Lower leg skin (tissue), 4 donors: ENCODE results near the gene C9orf78. TPM values are rescaled to one million over a fixed set of nuclear protein-coding genes. Genes with fewer than 3 reads are reported as not detected.

ENCODE experiments used
- DNase-seq, 2 donors: peaks; one replicate each; pipeline ENCODE4 v3.0.0-alpha.2; 2019; ENCODE audit warnings: low spot score in 2 of 2
- H3K4me3 ChIP-seq: fragments of 200-600 bp; sonication (generic); 2 replicates; pipeline ENCODE4 v1.5.1; 2017; ENCODE audit warnings: mild to moderate bottlenecking, low read depth; ENCODE audit not compliant: poor library complexity, severe bottlenecking
- POLR2A ChIP-seq, 2 donors: fragments of 450-650 bp; IDR thresholded peaks; one replicate each; pipeline ENCODE4 v1.6.1; 2016 to 2017; ENCODE audit warnings: antibody characterized with exemption in 2 of 2, mild to moderate bottlenecking in 1 of 2, moderate library complexity in 1 of 2
- WGBS, 2 donors: methylation state at CpG; one replicate each; pipeline ENCODE4 v1.1.5; 2018; 5-methylcytosine and 5-hydroxymethylcytosine counted together
- intact Hi-C: fragments of 100-400 bp; cut with DNase I; formaldehyde crosslinking; loops from one replicate; pipeline ENCODE4 v1.15.0; 2023; ENCODE audit warnings: low total_unique reads
- total RNA-seq, 4 donors: library from RNA; depleted of rRNA; stranded (reverse); fragments of >200 nt; gene quantifications; one replicate each; pipeline ENCODE4 v1.1.0, GENCODE V29; 2016
- TF ChIP-seq, protein P1 (sequence below), 3 donors: fragments of 450-650 bp; IDR thresholded peaks; one replicate each; pipeline ENCODE4 v1.5.1; 2016; ENCODE audit warnings: antibody characterized with exemption in 3 of 3, mild to moderate bottlenecking in 3 of 3, moderate library complexity in 2 of 3

The C9orf78 gene
- total RNA-seq, 4 donors from 2014 or later: 56.3 to 105 (median 61.3) TPM

DNA sequence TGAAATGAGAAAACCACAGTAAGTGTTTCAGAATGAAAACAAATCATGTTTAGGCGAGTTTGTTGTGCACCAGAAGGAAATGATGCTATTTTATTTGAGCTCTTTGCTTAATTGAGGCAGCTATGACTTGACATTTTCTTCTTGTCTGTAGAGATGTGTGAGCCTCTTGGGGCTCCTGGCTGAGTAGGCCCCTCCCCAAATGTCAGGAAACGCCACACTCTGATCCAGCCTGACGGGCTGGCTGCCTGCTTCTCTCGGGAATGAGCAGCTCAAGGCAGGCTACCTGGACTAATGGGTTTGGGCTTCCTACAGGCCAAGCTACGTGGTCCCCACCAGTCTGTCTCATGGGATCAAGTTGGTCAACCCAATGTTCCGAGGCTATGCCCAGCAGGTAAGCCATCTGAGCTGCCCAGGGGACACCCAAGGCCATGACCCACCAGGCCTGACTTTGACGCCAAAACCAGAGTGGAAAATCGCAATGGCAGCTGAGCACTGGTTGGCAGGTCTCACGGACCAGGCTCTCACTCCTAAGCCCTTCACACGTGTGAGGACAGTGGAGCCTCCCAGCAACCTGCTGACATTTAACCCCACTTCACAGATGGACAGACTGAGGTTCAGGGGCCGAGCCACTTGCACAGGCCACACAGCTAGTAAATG, 30.0 kb upstream of the C9orf78 start:
- no peak for TF ChIP-seq POLR2A (IDR thresholded peaks at IDR 0.05)
- TF ChIP-seq, protein P1, sequence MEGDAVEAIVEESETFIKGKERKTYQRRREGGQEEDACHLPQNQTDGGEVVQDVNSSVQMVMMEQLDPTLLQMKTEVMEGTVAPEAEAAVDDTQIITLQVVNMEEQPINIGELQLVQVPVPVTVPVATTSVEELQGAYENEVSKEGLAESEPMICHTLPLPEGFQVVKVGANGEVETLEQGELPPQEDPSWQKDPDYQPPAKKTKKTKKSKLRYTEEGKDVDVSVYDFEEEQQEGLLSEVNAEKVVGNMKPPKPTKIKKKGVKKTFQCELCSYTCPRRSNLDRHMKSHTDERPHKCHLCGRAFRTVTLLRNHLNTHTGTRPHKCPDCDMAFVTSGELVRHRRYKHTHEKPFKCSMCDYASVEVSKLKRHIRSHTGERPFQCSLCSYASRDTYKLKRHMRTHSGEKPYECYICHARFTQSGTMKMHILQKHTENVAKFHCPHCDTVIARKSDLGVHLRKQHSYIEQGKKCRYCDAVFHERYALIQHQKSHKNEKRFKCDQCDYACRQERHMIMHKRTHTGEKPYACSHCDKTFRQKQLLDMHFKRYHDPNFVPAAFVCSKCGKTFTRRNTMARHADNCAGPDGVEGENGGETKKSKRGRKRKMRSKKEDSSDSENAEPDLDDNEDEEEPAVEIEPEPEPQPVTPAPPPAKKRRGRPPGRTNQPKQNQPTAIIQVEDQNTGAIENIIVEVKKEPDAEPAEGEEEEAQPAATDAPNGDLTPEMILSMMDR (IDR thresholded peaks at IDR 0.05): no peak
- 66 to 72% methylated on average over 9 to 10 of the region's 11 CpGs for WGBS, 2 donors
- no peak overlapping the region for H3K4me3 ChIP-seq
- intact Hi-C loops: no loop called here
- DNase-seq: no peak

DNA sequence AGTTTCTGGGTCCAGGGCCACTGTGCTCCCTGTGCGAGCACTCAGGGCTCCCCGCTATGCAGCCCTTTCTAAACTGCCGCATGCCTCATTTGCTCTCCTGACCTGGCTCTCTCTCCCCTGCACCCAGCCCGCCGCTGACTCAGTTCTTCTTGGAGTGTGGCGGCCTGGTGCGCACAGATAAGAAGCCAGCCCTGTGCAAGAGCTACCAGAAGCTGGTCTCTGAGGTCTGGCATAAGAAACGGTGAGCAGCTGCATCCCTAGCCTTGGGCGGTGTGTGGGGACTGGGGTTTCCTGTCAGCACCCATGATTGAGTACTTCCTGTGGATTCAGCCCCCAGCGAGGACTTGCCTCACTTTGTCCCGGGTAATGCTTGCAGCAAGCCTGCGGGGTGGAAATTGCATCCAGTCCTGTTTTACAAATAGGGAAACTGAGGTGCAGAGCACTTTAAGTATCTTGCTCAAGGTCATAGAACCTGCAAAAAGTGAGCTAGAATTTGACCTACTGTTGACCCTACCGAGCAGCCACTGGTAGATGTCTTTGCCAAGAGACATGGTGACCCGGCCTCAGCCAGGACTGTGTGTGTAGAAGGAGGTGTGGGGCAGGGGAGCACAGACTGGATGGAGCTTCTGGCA, 28.1 kb upstream of the C9orf78 start:
- 65 to 69% methylated on average over 13 to 14 of the region's 14 CpGs for WGBS, 2 donors
- no peak for DNase-seq
- no peak overlapping the region for H3K4me3 ChIP-seq
- intact Hi-C loops: no loop called here
- TF ChIP-seq, protein P1 (IDR thresholded peaks at IDR 0.05): no peak
- TF ChIP-seq POLR2A (IDR thresholded peaks at IDR 0.05): no peak

DNA sequence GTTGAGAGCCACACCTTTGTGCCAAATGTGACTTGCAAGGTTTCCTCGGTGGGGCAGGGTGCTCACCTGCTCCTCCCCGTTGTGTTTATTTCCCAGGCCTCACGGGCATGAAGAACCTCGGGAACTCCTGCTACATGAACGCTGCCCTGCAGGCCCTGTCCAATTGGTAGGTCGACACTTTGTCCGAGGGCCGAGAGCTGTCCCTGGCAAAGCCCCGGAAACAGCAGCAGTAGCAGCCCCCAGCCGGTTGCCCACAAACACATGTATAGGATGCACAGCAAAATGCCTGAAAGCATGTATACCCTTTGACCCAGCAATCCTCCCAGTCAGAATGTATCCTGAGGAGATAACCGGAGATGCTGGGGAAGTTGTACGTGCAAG, 26.4 kb upstream of the C9orf78 start:
- no peak for DNase-seq
- WGBS, 2 donors: 81 to 84% methylated on average over 10 to 11 of the region's 12 CpGs
- intact Hi-C loops: no loop called here
- TF ChIP-seq, protein P1 (IDR thresholded peaks at IDR 0.05): no peak
- no peak for TF ChIP-seq POLR2A (IDR thresholded peaks at IDR 0.05)
- no peak overlapping the region for H3K4me3 ChIP-seq

DNA sequence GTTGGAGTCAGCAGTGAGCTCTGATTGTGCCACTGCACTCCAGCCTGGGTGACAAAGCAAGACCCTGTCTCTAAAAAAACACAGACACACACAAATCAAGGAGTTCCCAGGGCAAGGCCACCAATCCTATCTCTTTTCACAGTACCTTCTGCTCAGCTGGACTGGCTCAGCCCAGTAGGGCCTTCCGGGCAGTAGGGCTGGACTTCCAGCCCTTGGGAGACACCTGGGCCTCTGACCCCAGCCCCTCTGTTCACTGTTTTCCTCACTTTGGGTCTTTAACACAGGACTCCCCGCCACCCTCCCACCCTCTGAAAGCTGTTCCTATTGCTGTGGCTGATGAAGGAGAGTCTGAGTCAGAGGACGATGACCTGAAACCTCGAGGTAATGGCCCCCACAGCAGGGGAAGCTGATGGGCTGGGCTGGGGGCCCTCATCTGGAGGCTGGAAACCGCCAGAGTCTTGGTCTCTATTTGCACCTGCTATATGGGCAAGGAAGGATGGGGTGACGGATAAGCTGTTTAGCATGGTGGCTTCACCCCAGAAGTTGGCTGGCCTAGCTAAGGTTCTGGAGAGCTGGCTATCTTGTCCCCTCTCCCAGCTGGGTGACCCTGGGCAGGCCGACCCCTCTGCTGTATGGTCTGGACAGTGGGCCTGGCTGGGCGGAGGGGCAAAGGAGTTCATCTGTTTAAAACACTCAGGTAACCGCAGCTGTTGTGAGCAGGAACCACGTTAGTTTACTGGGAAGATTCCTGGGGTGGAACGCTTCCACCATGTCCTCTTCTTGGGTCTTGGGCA, 25.8 kb upstream of the C9orf78 start:
- DNase-seq: no peak
- TF ChIP-seq, protein P1 (IDR thresholded peaks at IDR 0.05): no peak
- no peak for TF ChIP-seq POLR2A (IDR thresholded peaks at IDR 0.05)
- WGBS, 2 donors: 72 to 78% methylated on average over 9 to 11 of the region's 11 CpGs
- intact Hi-C loops: no loop called here
- no peak overlapping the region for H3K4me3 ChIP-seq

DNA sequence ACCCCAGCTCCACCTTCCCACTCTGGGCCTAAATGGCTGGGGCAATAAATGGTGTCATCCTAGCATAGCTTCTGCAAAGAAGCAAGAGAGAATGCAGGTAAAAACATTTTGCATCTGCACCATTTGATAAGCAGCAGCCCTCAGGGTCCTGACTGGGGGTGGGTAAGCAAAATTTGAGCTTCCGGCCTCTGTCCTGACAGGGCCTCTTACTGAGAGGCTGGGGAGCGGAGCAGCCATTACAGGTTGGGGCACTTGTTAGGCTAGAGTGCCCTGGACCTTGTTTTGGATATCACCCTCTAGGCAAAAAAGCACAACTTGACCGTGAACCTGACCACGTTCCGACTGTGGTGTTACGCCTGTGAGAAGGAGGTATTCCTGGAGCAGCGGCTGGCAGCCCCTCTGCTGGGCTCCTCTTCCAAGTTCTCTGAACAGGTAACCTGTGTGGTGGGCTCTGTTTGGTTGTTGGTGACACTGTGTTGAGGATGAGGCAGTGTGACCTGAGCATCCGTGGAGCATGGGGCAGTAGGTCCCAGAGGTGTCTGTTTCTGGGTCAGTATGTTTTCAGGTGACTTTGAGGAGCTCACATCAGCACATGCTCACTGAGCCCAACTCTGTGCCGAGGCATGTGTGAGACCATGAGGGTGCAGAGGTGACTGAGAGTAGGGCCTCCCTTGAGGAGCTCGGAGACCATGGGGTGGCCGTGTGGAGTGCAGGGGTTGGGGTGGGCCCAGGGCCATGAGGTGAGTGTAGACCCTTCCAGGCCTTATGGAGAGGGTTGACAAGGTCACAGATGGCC, 23.3 kb upstream of the C9orf78 start:
- H3K4me3 ChIP-seq: no peak overlapping the region
- intact Hi-C loops: no loop called here
- 84 to 85% methylated on average over 10 to 11 of the region's 11 CpGs for WGBS, 2 donors
- DNase-seq: no peak
- TF ChIP-seq, protein P1 (IDR thresholded peaks at IDR 0.05): no peak
- TF ChIP-seq POLR2A (IDR thresholded peaks at IDR 0.05): no peak
